HK-2 (cell line): ENCODE data around the gene CAPN5.

ENCODE experiments used
- DNase-seq: peaks from one replicate; pipeline ENCODE4 v3.0.0-alpha.2; 2018; ENCODE audit not compliant: unreplicated experiment

The CAPN5 gene

GRCh38 chr11:77117492-77117891 is 50.7 kb downstream of the CAPN5 start:
- no peak for DNase-seq

GRCh38 chr11:77118086-77118485 is 51.3 kb downstream of the CAPN5 start:
- DNase-seq = no peak

GRCh38 chr11:77118971-77119370 is 52.2 kb downstream of the CAPN5 start:
- no peak for DNase-seq

DNA sequence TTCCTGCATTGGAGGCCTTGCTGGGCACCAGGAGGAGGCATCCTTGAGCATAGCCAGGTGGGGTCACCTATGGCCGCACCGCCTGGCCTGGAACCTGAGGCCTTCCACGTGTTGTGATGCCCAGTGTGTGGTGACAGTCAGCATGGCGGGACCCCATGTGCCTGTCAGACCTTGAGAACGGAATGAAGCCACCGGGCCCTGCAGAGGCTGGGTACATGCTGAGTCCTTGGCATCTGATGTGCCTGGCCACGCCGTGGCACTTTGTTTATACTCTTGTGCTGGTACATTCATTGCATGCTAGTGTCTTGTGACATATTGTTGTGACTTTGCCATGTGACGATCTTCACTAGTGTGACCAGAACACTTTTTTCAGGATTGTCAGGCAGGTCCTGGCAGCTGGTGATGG is 52.8 kb downstream of the CAPN5 start:
- no peak for DNase-seq

DNA sequence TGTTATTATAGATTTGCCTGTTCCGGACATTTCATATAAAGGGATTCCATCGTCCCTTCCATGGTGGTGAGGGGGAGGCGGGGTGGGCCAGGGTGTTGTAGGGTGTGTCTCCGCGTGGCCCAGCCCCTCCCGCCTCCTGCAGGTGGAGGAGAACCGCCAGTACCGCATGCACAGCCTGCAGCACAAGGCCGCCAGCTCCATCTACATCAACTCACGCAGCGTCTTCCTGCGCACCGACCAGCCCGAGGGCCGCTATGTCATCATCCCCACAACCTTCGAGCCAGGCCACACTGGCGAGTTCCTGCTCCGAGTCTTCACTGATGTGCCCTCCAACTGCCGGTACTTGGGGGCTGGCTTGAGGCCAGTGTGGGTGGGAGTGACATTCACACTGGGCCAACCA is 53.8 kb downstream of the CAPN5 start:
- no peak for DNase-seq

GRCh38 chr11:77121096-77121640 is 54.4 kb downstream of the CAPN5 start:
- no peak for DNase-seq

DNA sequence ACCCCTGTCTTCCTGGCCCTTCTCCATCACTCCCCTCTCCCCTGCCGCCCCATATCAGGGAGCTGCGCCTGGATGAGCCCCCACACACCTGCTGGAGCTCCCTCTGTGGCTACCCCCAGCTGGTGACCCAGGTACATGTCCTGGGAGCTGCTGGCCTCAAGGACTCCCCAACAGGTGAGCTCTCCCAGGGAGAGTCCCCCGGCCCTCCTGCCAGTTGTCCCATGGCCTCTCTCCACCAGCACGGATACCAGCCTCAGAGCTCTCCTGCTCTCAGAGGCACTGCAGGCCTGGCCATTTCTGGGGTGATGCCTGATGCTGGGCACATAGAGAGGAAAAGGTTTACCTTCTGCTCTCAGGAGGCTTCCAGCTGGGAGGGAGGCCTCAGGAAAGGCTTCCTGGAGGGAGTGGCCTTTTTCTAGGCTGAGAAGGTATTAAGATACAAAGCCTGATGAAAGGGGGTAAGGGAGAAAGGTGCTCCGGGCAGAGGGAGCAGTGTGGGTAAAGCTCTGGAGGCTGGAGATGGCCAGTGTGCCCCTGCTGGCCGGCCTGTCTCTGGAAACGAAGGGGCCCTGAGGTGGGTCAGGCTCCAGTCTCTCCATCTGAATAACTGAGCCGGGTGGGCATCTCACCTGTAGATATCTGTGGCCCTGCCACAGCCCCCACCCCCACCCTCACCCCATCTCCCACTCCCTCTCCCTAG is 55.3 kb downstream of the CAPN5 start:
- DNase-seq = no peak

GRCh38 chr11:77122576-77123212 is 55.9 kb downstream of the CAPN5 start:
- no peak for DNase-seq

DNA sequence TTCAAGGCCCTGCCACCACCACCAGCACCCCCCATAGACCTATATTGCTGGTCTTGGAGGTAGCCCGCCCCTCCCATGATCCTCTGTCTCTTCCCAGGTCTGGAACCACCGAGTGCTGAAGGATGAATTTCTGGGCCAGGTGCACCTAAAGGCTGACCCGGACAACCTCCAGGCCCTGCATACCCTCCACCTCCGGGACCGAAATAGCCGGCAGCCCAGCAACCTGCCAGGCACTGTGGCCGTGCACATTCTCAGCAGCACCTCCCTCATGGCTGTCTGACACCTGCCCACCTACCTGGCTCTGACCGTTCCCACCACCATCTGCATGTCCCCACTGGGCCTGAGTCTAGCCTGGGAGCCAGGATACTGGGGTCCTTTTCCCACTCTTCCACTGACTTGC is 56.8 kb downstream of the CAPN5 start:
- no peak for DNase-seq

- no peak for DNase-seq
Observed at GRCh38 chr11:77124041-77124440, 57.3 kb downstream of the CAPN5 start.

DNA sequence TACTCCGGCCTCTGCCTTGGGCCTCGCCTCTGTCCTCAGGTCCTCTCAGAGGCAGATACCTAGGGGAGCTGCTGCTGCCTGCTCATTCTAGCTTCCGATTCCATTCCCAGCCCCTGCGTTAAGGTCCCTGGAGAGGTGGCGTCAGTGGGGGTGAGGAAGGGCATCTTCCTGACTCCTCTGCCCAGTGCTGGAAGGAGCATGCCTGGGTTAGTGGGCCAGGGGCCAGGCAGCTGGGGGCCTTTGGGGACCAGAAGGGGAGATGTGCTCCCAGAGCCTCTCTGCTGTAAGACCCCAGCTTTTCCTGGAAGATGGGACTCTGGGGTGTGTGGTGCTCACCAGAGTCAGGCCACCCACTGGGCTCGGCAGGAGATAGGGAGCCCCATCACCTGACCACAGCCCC is 57.7 kb downstream of the CAPN5 start:
- no peak for DNase-seq

GRCh38 chr11:77125191-77125590 is 58.4 kb downstream of the CAPN5 start:
- no peak for DNase-seq

- DNase-seq = no peak
Observed at GRCh38 chr11:77125695-77126094, 58.9 kb downstream of the CAPN5 start.

DNA sequence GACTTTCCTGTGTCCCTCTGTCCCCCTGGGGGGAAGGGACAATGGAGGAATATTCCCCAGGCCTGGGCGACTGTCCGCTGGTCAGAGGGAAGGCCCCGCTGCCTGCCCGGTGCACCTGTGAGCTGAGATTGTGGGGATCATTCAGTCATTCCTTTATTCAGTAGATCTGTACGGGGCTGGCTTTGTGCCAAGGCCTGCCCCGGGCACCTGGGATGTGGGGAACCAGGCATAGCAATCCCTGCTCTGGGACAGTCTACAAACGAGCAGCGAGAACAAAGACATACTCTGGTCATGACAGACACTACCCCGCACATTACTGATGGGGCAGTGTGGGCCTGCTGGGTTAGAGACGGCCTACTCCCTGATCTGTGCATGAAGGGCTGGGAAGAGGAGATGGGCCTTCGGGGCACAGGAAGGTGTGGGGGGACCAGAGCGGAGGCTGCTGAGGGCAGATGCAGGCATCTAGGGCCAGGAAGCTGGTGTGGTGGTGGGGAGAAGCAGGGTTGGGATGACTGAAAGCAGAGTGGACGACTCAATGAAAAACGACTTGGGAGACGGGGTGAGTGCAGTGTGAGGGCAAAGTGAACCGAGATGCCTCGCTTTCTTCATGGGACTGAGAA is 59.5 kb downstream of the CAPN5 start:
- no peak for DNase-seq

DNA sequence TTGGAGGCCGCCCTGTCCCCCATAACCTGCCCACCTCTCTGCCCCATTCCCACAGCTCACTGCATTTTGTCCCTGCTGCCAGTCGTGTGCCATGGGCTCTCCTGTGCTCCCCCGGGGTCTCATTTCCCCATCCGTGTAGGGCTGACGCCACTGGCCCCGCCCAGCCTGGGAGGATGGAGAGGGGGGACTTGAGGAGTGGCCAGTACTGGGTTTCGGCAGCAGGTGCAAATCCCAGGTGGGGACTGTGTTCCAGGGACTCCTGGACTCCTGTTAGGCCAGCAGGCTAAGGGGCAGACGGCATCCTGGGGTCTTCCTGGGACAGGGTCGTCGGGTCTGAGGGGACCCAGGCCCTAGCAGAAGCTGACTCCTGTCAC is 60.1 kb downstream of the CAPN5 start:
- DNase-seq = no peak

DNA sequence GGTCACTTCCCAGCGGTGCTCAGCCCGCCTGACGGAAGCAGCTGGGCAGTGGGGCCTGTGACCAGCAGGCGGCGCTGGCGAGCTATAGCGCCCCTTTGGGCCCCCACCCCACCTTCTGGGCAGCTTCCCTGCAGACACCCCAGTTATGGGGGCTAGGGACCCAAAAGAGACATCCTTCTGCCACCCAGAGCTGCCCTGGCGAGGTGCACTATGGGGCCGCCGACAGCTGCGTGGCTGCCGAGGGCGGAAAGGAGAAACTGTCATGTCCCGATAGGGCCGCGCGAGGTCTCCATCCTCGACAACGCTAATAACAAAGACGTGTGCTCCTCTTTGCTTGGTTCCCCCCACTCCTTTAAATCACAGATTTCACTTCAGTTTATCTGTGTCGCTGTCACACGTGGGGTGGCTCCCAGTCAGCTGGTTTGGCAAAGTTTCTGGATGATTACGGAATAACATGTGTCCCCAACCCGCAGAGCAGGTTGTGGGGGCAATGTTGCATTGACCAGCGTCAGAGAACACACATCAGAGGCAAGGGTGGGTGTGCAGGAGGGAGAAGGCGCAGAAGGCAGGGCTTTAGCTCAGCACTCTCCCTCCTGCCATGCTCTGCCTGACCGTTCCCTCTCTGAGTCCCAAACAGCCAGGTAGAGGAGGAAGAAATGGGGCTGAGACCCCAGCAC is 60.6 kb downstream of the CAPN5 start:
- peak; percentile 46 for DNase-seq

DNA sequence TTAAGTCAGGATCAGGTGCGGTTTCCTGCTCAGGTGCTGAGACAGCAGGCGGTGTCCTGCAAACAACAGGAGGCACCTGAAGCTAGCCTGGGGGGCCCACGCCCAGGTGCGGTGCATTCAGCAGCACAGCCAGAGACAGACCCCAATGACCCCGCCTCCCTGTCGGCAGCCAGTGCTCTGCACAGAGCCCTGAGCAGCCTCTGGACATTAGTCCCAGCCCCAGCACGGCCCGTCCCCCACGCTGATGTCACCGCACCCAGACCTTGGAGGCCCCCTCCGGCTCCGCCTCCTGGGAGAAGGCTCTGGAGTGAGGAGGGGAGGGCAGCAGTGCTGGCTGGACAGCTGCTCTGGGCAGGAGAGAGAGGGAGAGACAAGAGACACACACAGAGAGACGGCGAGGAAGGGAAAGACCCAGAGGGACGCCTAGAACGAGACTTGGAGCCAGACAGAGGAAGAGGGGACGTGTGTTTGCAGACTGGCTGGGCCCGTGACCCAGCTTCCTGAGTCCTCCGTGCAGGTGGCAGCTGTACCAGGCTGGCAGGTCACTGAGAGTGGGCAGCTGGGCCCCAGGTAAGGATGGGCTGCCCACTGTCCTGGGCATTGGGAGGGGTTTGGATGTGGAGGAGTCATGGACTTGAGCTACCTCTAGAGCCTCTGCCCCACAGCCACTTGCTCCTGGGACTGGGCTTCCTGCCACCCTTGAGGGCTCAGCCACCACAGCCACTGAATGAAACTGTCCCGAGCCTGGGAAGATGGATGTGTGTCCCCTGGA is 61.3 kb downstream of the CAPN5 start, which contains the start of gene MYO7A:
Gene MYO7A (plus strand): TSS at position 327 of the 772 bp plus-strand sequence. CDS start 2,389 bp downstream, outside the sequence.
- peak; percentile 65 for DNase-seq

DNA sequence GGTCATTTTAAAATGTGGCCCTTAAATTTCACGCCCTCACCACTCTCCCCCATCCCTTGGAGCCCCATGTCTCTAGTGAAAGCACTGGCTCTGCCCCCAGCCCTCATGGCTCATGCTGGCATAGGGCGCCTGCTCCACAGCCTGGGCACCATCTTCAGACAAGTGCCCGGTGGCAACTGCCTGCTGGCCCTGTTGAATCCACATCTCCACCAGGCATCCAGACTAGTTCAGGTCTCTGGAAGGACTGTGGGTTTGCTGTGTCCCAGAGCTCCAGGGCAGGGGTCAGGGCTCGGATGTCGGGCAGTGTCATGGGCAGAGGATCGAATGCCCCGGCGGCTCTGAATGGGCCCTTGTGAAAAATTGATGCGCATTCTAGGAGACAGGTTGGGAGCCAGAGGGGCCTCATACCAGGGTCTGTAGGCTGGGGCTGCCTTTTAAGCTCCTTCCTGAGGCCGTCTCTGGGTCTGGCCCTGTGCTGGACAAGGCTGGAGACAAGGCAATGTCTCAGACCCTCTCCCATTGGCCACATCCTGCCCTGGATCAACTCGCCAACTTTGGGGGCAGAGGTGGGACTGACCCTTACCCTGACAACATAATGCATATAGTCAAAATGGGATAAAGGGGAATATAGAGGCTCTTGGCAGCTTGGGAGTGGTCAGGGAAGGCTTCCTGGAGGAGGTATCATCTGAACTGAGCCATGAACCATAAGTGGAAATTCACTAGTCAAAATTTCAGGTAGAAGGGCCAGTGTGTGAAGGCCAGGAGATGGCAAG is 62.5 kb downstream of the CAPN5 start:
- no peak for DNase-seq

GRCh38 chr11:77129842-77130756 is 63.3 kb downstream of the CAPN5 start:
- no peak for DNase-seq
